Measurements from ENCODE around the gene TEX9. TPM values are rescaled to one million over a fixed set of nuclear protein-coding genes. Genes with fewer than 3 reads are reported as not detected.

Gene TEX9
- total RNA-seq, 1 donor from 2014 or later: 3.7 TPM

Other genes with a start within 250 kb of the TEX9 start
- gene RFX7, start 121.5 kb upstream of the TEX9 start, total RNA-seq: 7.3 TPM
- gene MNS1, start 99.7 kb downstream of the TEX9 start, total RNA-seq: 0.52 TPM